Activated CD4-positive, alpha-beta T cell treated with anti-CD3 and anti-CD28 coated beads, Interleukin-2, amount 50 U/mL, for 48 hours (primary cell): ENCODE measurements around the gene WRAP73.
"Not testable (repeated sequence)": the region's sequence is repeated elsewhere in the genome, so short reads cannot be mapped to it uniquely, and the experiment has no call there.

Experiments used
- DNase-seq, 2 experiments: peaks; one replicate each; pipeline ENCODE4 v3.0.0-alpha.2; 2020

The WRAP73 gene

DNA sequence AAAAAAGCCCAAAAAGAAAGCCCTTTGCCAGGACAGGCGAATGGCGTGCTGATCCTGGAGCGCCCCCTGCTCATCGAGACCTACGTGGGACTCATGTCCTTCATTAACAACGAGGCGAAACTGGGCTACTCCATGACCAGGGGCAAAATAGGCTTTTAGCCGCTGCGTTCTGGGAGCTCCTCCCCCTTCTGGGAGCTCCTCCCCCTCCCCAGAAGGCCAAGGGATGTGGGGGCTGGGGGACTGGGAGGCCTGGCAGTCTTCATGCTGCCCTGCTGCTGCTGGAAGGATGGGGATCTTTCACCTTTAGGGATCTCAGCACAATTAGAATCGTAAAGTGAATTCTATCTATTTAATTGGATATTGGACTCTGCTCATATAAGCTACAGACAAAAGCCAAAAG is 21.5 kb downstream of the WRAP73 start:
- DNase-seq, result no peak

GRCh38 chr1:3627515-3628253 is 22.2 kb downstream of the WRAP73 start:
- no peak for DNase-seq

DNA sequence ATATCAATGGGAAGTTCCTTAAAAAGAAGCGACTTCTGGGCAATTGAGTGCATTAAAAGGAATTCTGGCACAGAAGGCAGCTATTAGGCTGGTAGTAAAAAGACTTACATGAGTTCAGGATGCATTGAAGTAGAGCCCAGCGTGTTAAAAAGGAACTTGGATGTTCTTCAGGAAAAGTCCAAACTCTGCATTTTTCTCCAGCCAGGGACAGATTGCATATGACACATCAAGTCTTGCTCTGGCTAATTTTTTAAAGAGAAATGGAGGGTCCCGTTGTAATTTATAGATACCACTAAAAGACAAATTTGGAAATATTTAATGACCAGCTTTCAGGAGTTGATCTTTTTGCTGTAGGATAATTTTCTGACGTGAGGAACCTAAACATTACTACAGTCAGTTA is 23.9 kb downstream of the WRAP73 start:
- no peak for DNase-seq

GRCh38 chr1:3625151-3625907 is 24.6 kb downstream of the WRAP73 start:
- DNase-seq, result peak in 1 of 2 experiments; percentile 19

DNA sequence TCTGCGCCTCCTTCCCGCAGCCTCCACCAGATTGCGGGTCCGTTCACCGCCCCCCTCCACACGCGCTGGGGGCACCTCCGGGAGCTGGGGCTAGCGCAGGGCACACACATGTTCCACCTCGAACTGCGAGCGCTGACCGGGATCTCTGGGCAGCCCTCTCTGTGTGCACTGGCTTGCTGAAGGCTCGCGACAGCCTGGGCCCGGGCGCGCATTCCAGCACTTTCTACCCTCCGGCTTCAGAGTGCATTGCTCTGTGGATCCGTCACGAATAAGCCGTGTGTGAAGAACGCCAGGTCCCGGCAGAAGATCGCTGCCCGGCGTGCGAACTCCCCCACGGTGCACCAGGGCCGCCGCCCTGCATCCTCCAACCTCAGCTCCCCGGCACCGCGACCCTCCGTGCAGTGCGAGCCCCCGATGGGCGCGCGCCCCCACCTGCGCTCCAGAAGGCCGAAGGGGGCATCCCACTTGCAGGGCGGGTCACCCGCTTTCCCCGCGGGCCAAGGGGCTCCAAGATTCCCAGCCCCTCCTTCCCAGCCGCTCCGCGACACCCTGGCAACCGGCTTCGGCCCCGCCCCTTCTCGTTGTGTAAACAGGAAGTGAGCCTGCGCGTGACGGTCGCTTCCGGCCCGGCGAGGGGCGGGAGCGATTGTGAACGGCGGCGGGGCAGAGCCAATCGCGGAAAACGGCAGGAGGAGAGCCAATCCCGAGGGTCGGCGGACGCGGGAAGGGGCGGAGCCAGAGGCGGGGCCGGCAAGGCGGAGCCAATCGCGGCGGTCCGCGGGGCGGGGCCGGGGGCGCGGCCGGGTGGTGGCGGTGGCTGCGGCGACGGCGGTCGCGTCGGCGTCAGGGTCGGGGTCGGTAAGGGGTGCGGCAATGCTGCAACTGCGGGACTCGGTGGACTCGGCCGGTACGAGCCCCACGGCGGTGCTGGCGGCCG is 25.4 kb downstream of the WRAP73 start, which contains the start of gene TPRG1L:
Gene TPRG1L (plus strand): TSS at position 816 of the 937 bp plus-strand sequence. CDS start 58 bp downstream, at position 874.
- peak; percentile 98 for DNase-seq

DNA sequence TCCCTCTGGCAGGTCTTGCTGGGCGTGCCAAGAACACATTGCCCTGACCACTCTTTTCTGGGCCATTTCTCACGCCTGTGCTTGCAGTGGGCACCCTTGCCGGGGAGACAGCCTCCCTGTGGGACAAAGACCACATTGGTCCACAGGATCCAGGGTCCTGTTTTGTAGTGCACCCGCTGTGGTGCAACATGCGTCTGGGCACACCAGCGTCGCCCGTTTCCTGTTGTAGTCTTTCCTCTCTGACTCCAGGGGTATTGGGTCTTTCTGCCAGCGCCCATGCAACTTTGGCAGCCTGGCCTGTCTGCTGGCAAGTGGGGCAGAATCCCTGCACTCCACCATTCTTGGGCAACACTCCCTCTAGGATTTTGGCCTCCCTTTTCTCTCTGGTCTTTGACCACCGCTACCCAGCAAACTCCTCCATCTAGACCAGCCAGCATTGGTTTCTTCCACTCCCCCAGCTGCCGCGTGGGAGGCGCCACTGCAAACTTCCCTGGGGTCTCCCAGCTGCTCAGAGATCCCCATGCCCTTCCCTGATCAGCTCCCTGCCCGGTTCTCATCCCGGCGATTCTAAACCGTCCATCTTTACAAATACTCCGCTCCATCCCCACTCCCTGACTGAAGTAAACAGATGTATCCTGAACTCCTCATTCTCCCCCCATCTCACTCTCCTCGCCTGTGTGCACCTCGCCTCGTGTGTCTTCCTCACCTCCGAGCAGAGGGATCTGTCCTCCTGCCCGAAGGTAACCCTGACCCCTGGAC is 26.3 kb downstream of the WRAP73 start:
- no peak for DNase-seq

DNA sequence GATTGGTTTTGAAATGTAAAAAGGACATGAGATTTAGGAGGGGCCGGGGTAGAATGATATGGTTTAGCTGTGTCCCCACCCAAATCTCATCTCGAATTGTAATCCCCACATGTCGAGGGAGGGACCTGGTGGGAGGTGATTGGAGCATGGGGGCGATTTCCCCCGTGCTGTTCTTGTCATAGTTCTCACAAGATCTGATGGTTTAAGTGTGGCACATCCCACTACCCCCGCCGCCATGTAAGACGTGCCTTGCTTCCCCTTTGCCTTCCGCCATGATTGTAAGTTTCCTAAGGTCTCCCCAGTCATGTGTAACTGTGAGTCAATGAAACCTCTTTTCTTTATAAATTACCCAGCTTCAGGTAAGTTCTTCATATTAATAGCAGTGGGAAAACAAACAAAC is 27.8 kb downstream of the WRAP73 start:
- DNase-seq, result not testable (repeated sequence)

GRCh38 chr1:3621151-3621671 is 28.7 kb downstream of the WRAP73 start:
- peak; percentile 23 to 34 for DNase-seq

- no peak for DNase-seq
These were observed 29.2 kb downstream of the WRAP73 start for GRCh38 chr1:3620708-3621107.

DNA sequence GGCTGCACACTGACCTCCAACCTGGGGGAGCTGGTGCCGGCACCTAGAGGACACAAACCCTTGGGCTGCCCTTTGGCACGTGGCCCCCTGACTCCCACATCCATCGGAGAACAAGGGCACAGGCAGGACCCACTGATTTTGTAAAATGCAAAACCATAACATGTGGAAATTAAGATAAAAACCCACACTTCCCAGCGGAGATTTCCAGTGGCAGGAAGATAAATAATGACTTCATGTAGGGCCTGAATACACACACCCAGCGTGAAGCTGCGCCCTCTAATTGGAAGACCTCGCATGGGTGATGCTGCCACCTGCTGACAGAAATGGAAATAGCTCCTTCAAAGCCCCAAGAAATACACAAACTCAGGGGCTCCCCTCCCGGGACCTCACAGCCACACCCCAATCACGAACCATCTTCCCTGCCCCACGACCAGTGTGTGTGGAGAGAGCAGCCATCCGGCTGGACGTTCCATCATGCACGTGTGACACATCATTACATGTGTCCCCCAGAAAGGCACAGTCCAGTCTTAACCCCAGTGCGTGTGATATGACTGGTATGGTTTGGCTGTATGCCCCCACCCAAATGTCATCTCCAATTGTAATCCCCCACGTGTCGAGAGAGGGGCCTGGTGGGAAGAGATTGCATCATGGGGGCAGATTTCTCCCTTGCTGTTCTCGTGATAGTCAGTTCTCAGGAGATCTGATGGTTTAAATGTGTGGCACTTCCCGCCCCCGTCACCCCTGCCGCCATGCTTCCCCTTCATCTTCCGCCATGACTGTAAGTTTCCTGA is 30.8 kb downstream of the WRAP73 start:
- peak; percentile 75 to 80 for DNase-seq

DNA sequence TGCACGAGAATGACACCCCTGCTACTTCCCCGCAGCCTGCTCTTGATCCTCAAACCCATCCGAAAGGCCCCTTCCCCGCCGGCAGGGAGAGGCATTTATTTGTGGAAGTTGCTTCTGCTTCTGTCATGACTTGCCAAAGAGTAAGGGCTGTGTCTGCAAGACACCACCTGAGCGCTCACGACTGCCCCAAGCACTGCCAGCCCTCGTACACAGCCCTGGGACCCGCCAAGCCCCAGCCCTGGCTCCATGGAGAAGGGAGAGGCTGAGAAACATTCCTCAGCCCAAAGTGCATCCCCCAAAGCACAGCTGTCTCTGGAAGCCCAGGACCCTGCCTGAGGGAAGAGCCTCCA is 31.4 kb downstream of the WRAP73 start:
- DNase-seq, result no peak

DNA sequence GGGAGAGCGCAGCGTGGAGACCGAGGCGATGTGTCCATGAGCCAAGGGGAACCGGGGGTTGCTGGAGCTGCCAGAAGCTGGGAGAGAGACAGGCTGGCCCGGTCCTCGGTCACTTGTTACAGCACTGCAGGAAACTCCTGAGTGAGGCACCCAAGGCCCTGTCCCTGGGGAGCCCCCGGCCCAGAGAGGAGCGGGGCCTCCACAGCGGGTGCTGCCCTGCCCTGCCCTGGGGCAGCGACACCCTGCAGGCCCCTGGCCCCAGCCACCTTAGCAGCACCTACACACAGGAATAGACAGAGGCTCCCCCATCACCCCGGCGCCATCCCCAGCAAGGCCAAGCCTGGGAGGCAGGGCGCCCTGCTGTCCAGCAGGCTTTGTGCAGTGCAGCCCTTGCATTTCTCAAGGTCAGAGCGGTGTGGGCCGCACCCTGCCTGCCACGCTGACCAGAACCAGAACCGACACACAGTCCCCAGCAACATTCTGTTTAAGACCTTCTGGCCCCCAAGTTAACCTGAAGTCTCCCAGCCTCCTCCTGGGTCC is 32.0 kb downstream of the WRAP73 start:
- no peak for DNase-seq

GRCh38 chr1:3616861-3617260 is 33.0 kb downstream of the WRAP73 start:
- no peak for DNase-seq

DNA sequence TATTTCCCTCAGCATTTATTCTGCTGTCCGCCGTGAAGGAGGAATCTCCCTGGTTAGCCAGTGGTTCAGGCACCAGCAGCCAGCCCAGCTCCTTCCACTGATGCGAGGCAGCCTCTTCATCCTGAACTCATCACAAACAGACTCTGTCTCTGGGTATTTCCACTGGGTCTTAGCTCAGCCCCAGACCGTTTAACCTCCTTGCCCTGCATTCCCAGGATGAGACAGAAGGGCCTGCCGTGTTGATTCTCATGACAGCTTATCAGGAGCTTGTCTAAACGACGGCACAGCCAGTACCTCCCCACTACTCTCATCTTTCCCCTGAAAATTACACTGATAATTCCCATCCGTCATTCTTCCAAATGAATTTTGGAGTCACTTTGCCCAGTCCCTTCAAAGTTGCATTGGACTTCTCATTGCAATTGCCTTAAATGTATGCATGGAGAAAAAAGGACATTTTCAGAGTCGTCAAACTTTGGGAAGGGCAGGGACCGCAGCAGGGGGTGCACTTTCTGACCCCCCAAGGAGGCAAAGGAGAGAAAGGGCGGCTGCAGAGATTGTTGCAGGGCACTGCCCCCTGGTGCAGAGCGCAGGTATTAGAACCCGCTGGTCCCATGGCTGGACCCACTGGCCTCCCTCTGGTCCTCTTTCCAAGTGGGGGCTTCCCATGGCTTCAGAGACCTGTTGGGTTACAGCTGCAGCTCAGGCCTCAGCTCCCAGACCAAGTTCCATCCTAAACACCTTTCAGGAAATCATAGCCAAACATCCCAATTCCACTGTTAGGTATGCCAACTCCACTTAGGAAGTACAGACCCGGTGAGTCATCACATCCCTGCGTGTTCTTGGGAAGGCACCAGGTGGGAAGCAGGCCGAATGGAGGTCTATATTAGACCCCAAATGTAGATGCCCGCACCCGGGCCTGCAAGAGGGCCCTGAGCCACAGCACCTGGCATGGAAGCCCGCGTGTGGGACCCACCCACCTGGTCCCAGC is 34.9 kb downstream of the WRAP73 start:
- no peak for DNase-seq

DNA sequence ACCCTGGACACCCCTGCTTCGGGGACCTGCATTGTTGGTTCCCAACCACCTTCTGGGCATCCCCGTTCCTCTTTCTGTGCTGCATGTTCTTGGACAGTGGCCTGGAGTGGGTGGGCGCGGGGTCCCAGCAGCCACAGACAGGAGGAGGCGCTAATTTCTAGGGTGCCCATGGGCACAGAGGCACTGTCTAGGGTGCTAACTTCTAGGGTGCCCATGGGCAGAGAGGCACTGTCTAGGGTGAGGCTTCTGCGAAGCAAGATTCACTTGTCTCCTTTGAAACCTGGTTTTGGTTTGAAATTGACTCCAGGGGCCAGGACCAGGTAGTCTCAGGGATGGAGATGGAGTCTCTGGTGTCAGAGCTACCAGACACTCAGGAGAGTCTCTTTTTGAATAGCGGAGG is 37.8 kb downstream of the WRAP73 start:
- DNase-seq, result no peak

DNA sequence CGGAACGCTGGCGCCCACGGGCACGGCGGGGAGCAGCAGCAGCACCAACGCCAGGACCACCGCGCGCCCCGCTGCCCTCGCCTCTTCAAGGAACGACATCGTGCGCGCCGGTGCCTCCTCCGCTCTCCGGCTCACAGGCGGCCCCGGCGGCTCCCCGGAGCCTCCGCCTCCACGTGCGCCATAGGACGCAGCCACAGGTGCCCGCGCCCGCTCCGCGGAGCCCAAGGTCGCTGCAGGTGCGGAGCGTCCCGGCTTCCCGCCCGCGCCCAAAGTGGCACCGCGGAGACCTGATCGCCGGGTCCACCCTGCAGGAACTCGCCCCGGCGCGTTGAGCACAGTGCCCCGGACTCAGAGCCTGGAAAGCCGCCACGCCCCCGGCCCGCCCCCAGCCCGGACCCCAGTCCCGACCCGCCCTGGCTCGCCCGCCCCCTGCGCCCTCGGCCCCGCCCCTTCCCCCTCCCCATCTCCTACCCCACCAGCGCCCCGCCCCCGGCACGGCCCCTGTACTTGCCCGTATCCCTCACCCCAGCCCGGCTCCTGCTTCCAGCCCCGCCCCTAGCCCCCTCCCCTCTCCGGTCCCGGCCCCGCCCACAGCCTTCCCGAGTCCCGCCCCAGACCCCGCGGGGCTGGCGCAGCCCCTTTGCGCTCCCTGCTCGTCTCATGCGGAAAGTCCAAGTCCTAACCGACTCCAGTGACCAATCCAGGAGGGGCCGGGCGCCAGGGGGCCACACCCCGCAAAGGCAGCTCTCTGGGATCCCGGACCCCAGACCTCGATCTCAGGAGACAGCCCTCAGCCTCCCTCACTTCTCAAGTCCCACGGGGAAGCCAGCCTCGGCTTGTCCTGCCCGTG is 38.5 kb downstream of the WRAP73 start, which contains the start of gene MEGF6:
Gene MEGF6 (minus strand): TSS at position 339 of the 850 bp plus-strand sequence. CDS start 240 bp downstream, at position 99.
- DNase-seq, result peak; percentile 70 to 71

GRCh38 chr1:3610527-3611169 is 39.3 kb downstream of the WRAP73 start:
- DNase-seq, result no peak
